ENCODE data around the gene MYH16.
"Not testable (repeated sequence)": the region's sequence is repeated elsewhere in the genome, so short reads cannot be mapped to it uniquely, and the experiment has no call there.

MYH16 gene

GRCh38 chr7:99355098-99355497 is 82.5 kb downstream of the MYH16 start:
- H4K8ac ChIP-seq (ENCODE audit: low read depth, low read length) = no peak overlapping the region
- peaks cover 3% of the 10 kb centered on the region for H3K9me3 ChIP-seq (ENCODE audit: insufficient read depth, low read depth, low read length)
- no peak overlapping the region for H2BK12ac ChIP-seq (ENCODE audit: low read length)
- H3K4me1 ChIP-seq (ENCODE audit: control insufficient read depth in 1 of 2, insufficient read depth in 2 of 2, low read length in 2 of 2) = no peaks in the 10 kb centered on the region
- WGBS (ENCODE audit: extremely low coverage, insufficient coverage, insufficient read length) = no CpG with 5 or more reads among the region's 7 CpGs
- peaks cover 55 to 66% of the 10 kb centered on the region in 2 experiments for H3K36me3 ChIP-seq (ENCODE audit: control insufficient read depth in 1 of 2, insufficient read depth in 2 of 2, low read length in 2 of 2)
- no peak overlapping the region for H4K12ac ChIP-seq (ENCODE audit: low read depth, low read length)
- H2AFZ ChIP-seq (ENCODE audit: insufficient read depth, low read length, poor library complexity) = no peak overlapping the region
- H2AK5ac ChIP-seq (ENCODE audit: low read length) = no peak overlapping the region
- no peak overlapping the region for H3K23ac ChIP-seq (ENCODE audit: low read length)
- H3K4me3 ChIP-seq (ENCODE audit: low read depth, low read length) = no peak overlapping the region
- no peak for DNase-seq
- H2BK120ac ChIP-seq (ENCODE audit: insufficient read depth, low read length, poor library complexity) = no peak overlapping the region
- H3K27ac ChIP-seq (ENCODE audit: low read depth, low read length) = no peak overlapping the region
- H3K27me3 ChIP-seq (ENCODE audit: insufficient read depth, low read length) = no peaks in the 10 kb centered on the region
- H3K4me2 ChIP-seq (ENCODE audit: low read length) = no peak overlapping the region
- H3K14ac ChIP-seq (ENCODE audit: low read length) = no peak overlapping the region
- H2BK5ac ChIP-seq (ENCODE audit: low read depth, low read length, poor library complexity) = no peak overlapping the region
- no peaks in the 10 kb centered on the region for H3K79me1 ChIP-seq (ENCODE audit: low read length)
- H3K9ac ChIP-seq (ENCODE audit: low read length) = no peak overlapping the region
- H3K79me2 ChIP-seq (ENCODE audit: control insufficient read depth, insufficient read depth, low read length, poor library complexity) = no peaks in the 10 kb centered on the region
- H4K91ac ChIP-seq (ENCODE audit: low read depth, low read length) = no peak overlapping the region
- no peak overlapping the region for H3K18ac ChIP-seq (ENCODE audit: low read length)
- no peak overlapping the region for H3K4ac ChIP-seq (ENCODE audit: low read depth, low read length)

GRCh38 chr7:99357701-99358490 is 85.3 kb downstream of the MYH16 start:
- Histone ChIP-seq H3K23ac (ENCODE audit: low read length) (no peak overlapping the region), H3K27ac (ENCODE audit: low read depth, low read length) (no peak overlapping the region), H2BK5ac (ENCODE audit: low read depth, low read length, poor library complexity) (no peak overlapping the region), H4K91ac (ENCODE audit: low read depth, low read length) (no peak overlapping the region), H4K8ac (ENCODE audit: low read depth, low read length) (no peak overlapping the region), H3K27me3 (ENCODE audit: insufficient read depth, low read length) (no peaks in the 10 kb centered on the region), H3K18ac (ENCODE audit: low read length) (no peak overlapping the region), H3K4me2 (ENCODE audit: low read length) (no peak overlapping the region), H2BK12ac (ENCODE audit: low read length) (no peak overlapping the region), H3K9ac (ENCODE audit: low read length) (no peak overlapping the region), H3K79me1 (ENCODE audit: low read length) (no peaks in the 10 kb centered on the region), H3K14ac (ENCODE audit: low read length) (no peak overlapping the region), H3K4me1 (ENCODE audit: control insufficient read depth in 1 of 2, insufficient read depth in 2 of 2, low read length in 2 of 2) (no peaks in the 10 kb centered on the region), H3K9me3 (ENCODE audit: insufficient read depth, low read depth, low read length) (peaks cover 3% of the 10 kb centered on the region), H3K36me3 (ENCODE audit: control insufficient read depth in 1 of 2, insufficient read depth in 2 of 2, low read length in 2 of 2) (peaks cover 50 to 62% of the 10 kb centered on the region in 2 experiments), H2AK5ac (ENCODE audit: low read length) (no peak overlapping the region), H2BK120ac (ENCODE audit: insufficient read depth, low read length, poor library complexity) (no peak overlapping the region), H4K12ac (ENCODE audit: low read depth, low read length) (no peak overlapping the region), H3K4ac (ENCODE audit: low read depth, low read length) (no peak overlapping the region), H3K79me2 (ENCODE audit: control insufficient read depth, insufficient read depth, low read length, poor library complexity) (no peaks in the 10 kb centered on the region), H3K4me3 (ENCODE audit: low read depth, low read length) (no peak overlapping the region), H2AFZ (ENCODE audit: insufficient read depth, low read length, poor library complexity) (no peak overlapping the region)
- DNase-seq = no peak
- WGBS (ENCODE audit: extremely low coverage, insufficient coverage, insufficient read length) = no CpG with 5 or more reads among the region's 16 CpGs

- peaks cover 49 to 62% of the 10 kb centered on the region in 2 experiments for H3K36me3 ChIP-seq (ENCODE audit: control insufficient read depth in 1 of 2, insufficient read depth in 2 of 2, low read length in 2 of 2)
- not testable (repeated sequence) for H3K79me1 ChIP-seq (ENCODE audit: low read length); H2AFZ ChIP-seq (ENCODE audit: insufficient read depth, low read length, poor library complexity); H3K9ac ChIP-seq (ENCODE audit: low read length); H3K4me3 ChIP-seq (ENCODE audit: low read depth, low read length); H2BK12ac ChIP-seq (ENCODE audit: low read length); H3K79me2 ChIP-seq (ENCODE audit: control insufficient read depth, insufficient read depth, low read length, poor library complexity); H3K9me3 ChIP-seq (ENCODE audit: insufficient read depth, low read depth, low read length); H3K4ac ChIP-seq (ENCODE audit: low read depth, low read length); H3K4me1 ChIP-seq (ENCODE audit: control insufficient read depth in 1 of 2, insufficient read depth in 2 of 2, low read length in 2 of 2); H2AK5ac ChIP-seq (ENCODE audit: low read length); H3K4me2 ChIP-seq (ENCODE audit: low read length); H2BK5ac ChIP-seq (ENCODE audit: low read depth, low read length, poor library complexity); H3K18ac ChIP-seq (ENCODE audit: low read length); H3K27me3 ChIP-seq (ENCODE audit: insufficient read depth, low read length); H4K91ac ChIP-seq (ENCODE audit: low read depth, low read length); DNase-seq; H4K8ac ChIP-seq (ENCODE audit: low read depth, low read length); H3K23ac ChIP-seq (ENCODE audit: low read length); H3K27ac ChIP-seq (ENCODE audit: low read depth, low read length); H4K12ac ChIP-seq (ENCODE audit: low read depth, low read length); H2BK120ac ChIP-seq (ENCODE audit: insufficient read depth, low read length, poor library complexity); H3K14ac ChIP-seq (ENCODE audit: low read length)
- WGBS (ENCODE audit: extremely low coverage, insufficient coverage, insufficient read length) = no CpG with 5 or more reads among the region's 15 CpGs
Observed at GRCh38 chr7:99358521-99358920, 85.9 kb downstream of the MYH16 start.

- no peaks in the 10 kb centered on the region for H3K79me2 ChIP-seq (ENCODE audit: control insufficient read depth, insufficient read depth, low read length, poor library complexity)
- no peak overlapping the region for H2BK12ac ChIP-seq (ENCODE audit: low read length)
- H3K23ac ChIP-seq (ENCODE audit: low read length) = no peak overlapping the region
- WGBS (ENCODE audit: extremely low coverage, insufficient coverage, insufficient read length) = no CpG with 5 or more reads among the region's 22 CpGs
- H3K9ac ChIP-seq (ENCODE audit: low read length) = no peak overlapping the region
- H3K79me1 ChIP-seq (ENCODE audit: low read length) = no peaks in the 10 kb centered on the region
- H3K9me3 ChIP-seq (ENCODE audit: insufficient read depth, low read depth, low read length) = peaks cover 3% of the 10 kb centered on the region
- peaks cover 49 to 62% of the 10 kb centered on the region in 2 experiments for H3K36me3 ChIP-seq (ENCODE audit: control insufficient read depth in 1 of 2, insufficient read depth in 2 of 2, low read length in 2 of 2)
- H4K91ac ChIP-seq (ENCODE audit: low read depth, low read length) = no peak overlapping the region
- no peak for DNase-seq
- H4K8ac ChIP-seq (ENCODE audit: low read depth, low read length) = no peak overlapping the region
- no peak overlapping the region for H2AK5ac ChIP-seq (ENCODE audit: low read length)
- H3K18ac ChIP-seq (ENCODE audit: low read length) = no peak overlapping the region
- no peak overlapping the region for H3K4me2 ChIP-seq (ENCODE audit: low read length)
- no peak overlapping the region for H4K12ac ChIP-seq (ENCODE audit: low read depth, low read length)
- H3K4me3 ChIP-seq (ENCODE audit: low read depth, low read length) = no peak overlapping the region
- no peaks in the 10 kb centered on the region for H3K4me1 ChIP-seq (ENCODE audit: control insufficient read depth in 1 of 2, insufficient read depth in 2 of 2, low read length in 2 of 2)
- H2BK5ac ChIP-seq (ENCODE audit: low read depth, low read length, poor library complexity) = no peak overlapping the region
- no peak overlapping the region for H3K4ac ChIP-seq (ENCODE audit: low read depth, low read length)
- no peaks in the 10 kb centered on the region for H3K27me3 ChIP-seq (ENCODE audit: insufficient read depth, low read length)
- H3K27ac ChIP-seq (ENCODE audit: low read depth, low read length) = no peak overlapping the region
- no peak overlapping the region for H3K14ac ChIP-seq (ENCODE audit: low read length)
- H2BK120ac ChIP-seq (ENCODE audit: insufficient read depth, low read length, poor library complexity) = no peak overlapping the region
- H2AFZ ChIP-seq (ENCODE audit: insufficient read depth, low read length, poor library complexity) = no peak overlapping the region
Observed at GRCh38 chr7:99359465-99360154, 87.0 kb downstream of the MYH16 start.
